Measurements from ENCODE around the gene RER1. TPM values are rescaled to one million over a fixed set of nuclear protein-coding genes. Genes with fewer than 3 reads are reported as not detected.

The RER1 gene
- total RNA-seq, 3 donors from 2014 or later, result 58.3 to 75.1 (median 70.4) TPM

- H3K27ac ChIP-seq, result peak overlapping the region; percentile 90 to 95
- intact Hi-C loops (cut with DNase I; ENCODE audit: low total_unique reads), result loop anchor here (5.0 kb wide), 2 partner anchors 185 to 200 kb away; partner anchors contain the start of gene FAAP20
These were observed 1.0 kb downstream of the RER1 start for GRCh38 chr1:2392686-2393085.

DNA sequence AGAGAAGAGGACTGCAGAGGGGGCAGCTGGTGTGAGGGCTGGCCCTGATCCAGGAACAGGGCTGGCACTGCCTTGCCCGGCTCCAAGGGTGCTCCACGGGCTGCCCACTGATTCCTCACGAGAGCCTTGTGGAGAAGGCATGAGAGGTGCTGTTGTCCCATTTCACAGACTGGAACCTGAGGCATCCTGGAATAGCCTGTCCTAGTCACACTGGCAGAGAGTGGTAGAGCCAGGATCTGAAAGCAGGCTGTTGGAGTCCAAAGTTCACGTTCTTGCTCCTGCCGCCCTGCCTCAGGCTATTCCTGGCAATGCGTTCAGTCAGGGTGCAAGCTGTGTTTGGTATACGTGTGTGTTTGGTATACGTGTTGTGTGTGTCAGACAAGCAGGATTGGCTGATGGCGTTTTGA, 1.8 kb downstream of the RER1 start:
- Histone ChIP-seq H3K4me1 (peaks cover 4 to 16% of the 10 kb centered on the region in 2 donors), H3K9me3 (no peaks in the 10 kb centered on the region), H3K4me3 (no peak overlapping the region), H3K27ac (no peak overlapping the region), H3K36me3 (no peaks in the 10 kb centered on the region), H3K27me3 (no peaks in the 10 kb centered on the region)
- DNase-seq (ENCODE audit: low spot score in 2 of 2), result no peak
- intact Hi-C loops (cut with DNase I; ENCODE audit: low total_unique reads), result loop anchor here (5.0 kb wide), 2 partner anchors 186 to 201 kb away; partner anchors contain the start of gene FAAP20
- TF ChIP-seq POLR2A (IDR thresholded peaks at IDR 0.05), result no peak
- TF ChIP-seq POLR2AphosphoS5 (IDR thresholded peaks at IDR 0.05), result no peak
- TF ChIP-seq, protein P1, sequence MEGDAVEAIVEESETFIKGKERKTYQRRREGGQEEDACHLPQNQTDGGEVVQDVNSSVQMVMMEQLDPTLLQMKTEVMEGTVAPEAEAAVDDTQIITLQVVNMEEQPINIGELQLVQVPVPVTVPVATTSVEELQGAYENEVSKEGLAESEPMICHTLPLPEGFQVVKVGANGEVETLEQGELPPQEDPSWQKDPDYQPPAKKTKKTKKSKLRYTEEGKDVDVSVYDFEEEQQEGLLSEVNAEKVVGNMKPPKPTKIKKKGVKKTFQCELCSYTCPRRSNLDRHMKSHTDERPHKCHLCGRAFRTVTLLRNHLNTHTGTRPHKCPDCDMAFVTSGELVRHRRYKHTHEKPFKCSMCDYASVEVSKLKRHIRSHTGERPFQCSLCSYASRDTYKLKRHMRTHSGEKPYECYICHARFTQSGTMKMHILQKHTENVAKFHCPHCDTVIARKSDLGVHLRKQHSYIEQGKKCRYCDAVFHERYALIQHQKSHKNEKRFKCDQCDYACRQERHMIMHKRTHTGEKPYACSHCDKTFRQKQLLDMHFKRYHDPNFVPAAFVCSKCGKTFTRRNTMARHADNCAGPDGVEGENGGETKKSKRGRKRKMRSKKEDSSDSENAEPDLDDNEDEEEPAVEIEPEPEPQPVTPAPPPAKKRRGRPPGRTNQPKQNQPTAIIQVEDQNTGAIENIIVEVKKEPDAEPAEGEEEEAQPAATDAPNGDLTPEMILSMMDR (IDR thresholded peaks at IDR 0.05), result no peak

More at GRCh38 chr1:2392686-2393085, 1.0 kb downstream of the RER1 start:
- peaks cover 4 to 16% of the 10 kb centered on the region in 2 donors for H3K4me1 ChIP-seq
- no peak for DNase-seq (ENCODE audit: low spot score in 2 of 2)
- H3K27me3 ChIP-seq, result no peaks in the 10 kb centered on the region
- TF ChIP-seq, protein P1 (IDR thresholded peaks at IDR 0.05), result no peak
- no peak for TF ChIP-seq POLR2A (IDR thresholded peaks at IDR 0.05)
- no peak for TF ChIP-seq POLR2AphosphoS5 (IDR thresholded peaks at IDR 0.05)
- peak overlapping the region; percentile 87 to 96 (median 92) for H3K4me3 ChIP-seq
- H3K9me3 ChIP-seq, result no peaks in the 10 kb centered on the region
- no peaks in the 10 kb centered on the region for H3K36me3 ChIP-seq

GRCh38 chr1:2394220-2394619, 2.6 kb downstream of the RER1 start:
- Histone ChIP-seq H3K27ac (no peak overlapping the region), H3K9me3 (no peaks in the 10 kb centered on the region), H3K36me3 (no peaks in the 10 kb centered on the region), H3K4me1 (peaks cover 4 to 16% of the 10 kb centered on the region in 2 donors), H3K27me3 (no peaks in the 10 kb centered on the region), H3K4me3 (no peak overlapping the region)
- no peak for DNase-seq (ENCODE audit: low spot score in 2 of 2)
- TF ChIP-seq POLR2AphosphoS5 (IDR thresholded peaks at IDR 0.05) (no peak), POLR2A (IDR thresholded peaks at IDR 0.05) (no peak)
- TF ChIP-seq, protein P1 (IDR thresholded peaks at IDR 0.05), result no peak
- intact Hi-C loops (cut with DNase I; ENCODE audit: low total_unique reads), result loop anchor here (5.0 kb wide), 2 partner anchors 187 to 202 kb away; partner anchors contain the start of gene FAAP20

GRCh38 chr1:2394761-2395160, 3.1 kb downstream of the RER1 start:
- Histone ChIP-seq H3K36me3 (no peaks in the 10 kb centered on the region), H3K4me3 (no peak overlapping the region), H3K27ac (no peak overlapping the region), H3K4me1 (peaks cover 4 to 16% of the 10 kb centered on the region in 2 donors), H3K27me3 (no peaks in the 10 kb centered on the region), H3K9me3 (no peaks in the 10 kb centered on the region)
- no peak for DNase-seq (ENCODE audit: low spot score in 2 of 2)
- TF ChIP-seq POLR2A (IDR thresholded peaks at IDR 0.05) (no peak), POLR2AphosphoS5 (IDR thresholded peaks at IDR 0.05) (no peak)
- TF ChIP-seq, protein P1 (IDR thresholded peaks at IDR 0.05), result no peak
- intact Hi-C loops (cut with DNase I; ENCODE audit: low total_unique reads), result loop anchor here (5.0 kb wide), 2 partner anchors 187 to 202 kb away; partner anchors contain the start of gene FAAP20

DNA sequence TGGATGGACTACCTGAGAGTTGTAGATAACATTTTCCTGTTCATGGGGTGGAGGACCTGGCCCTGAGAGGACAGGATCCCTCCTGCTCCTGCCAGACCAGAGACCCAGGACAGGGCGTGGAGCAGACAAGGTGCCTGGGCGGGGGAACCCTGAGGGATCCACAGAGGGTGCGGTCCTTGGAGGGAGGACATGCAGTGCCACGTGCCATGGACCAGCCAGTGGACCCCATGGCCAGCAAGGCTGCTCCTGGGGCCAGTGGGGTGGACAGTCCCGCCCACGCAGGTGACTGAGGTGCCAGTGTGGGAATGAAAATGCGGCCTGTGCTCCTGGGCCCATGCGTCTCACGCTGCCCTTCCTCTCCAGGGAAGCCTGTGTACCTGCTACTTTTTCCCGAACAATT, 3.6 kb downstream of the RER1 start:
- Histone ChIP-seq H3K27ac (no peak overlapping the region), H3K36me3 (no peaks in the 10 kb centered on the region), H3K4me1 (peaks cover 4 to 13% of the 10 kb centered on the region in 2 donors), H3K4me3 (no peak overlapping the region), H3K27me3 (no peaks in the 10 kb centered on the region), H3K9me3 (no peaks in the 10 kb centered on the region)
- intact Hi-C loops (cut with DNase I; ENCODE audit: low total_unique reads), result no loop called here
- TF ChIP-seq, protein P1 (IDR thresholded peaks at IDR 0.05), result no peak
- TF ChIP-seq POLR2A (IDR thresholded peaks at IDR 0.05) (no peak), POLR2AphosphoS5 (IDR thresholded peaks at IDR 0.05) (no peak)
- no peak for DNase-seq (ENCODE audit: low spot score in 2 of 2)

Data from breast epithelium (tissue), 4 donors.